HG03025 (cell line): Measurements from ENCODE around the gene RAB11FIP5.
A peak's percentile ranks its signal among the peaks of the same experiment; 100 is the strongest.
"Not testable (repeated sequence)": the region's sequence is repeated elsewhere in the genome, so short reads cannot be mapped to it uniquely, and the experiment has no call there.

Source experiments
- ATAC-seq: cut with Tn5 transposase; IDR thresholded peaks from one replicate; pipeline ENCODE4 v1.9.1; 2021; ENCODE audit warnings: mild to moderate bottlenecking, moderate library complexity; ENCODE audit not compliant: unreplicated experiment, low FRiP score

RAB11FIP5 gene

DNA sequence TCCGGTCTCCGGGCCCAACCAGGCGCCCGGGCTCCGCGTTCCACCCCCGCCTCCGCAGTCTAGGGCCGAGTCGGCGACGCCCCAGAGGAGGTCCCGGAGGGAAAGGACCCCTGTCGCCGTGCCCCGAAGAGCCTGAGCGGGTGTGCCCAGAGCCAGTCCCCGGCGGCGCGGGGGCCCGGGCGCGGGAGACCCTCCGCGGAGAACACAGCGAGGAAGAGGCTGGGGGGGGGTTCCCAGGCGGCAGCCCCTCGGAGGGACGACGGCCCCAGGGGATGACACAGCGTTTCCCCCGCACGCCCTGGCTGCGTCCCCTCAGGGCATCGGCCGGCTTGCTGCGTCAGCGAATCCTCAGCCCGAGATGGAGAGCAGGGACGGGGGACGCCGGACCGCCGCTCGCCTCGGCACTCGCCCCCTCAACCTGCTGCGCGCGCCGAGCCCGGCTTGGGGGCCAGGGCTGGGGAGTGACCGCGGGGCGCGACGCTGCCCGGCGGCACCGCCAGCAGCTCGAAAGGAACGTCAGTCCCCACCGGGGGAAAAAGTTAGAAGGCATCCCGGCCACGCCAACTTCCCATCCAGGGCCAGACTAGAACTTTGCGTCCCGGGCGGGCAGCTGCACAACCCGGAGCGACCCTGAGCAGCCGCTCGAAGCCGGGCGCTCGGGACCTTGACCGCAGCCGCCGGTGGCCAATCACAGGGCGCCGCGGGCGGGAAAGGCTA lies 41.9 kb downstream of the RAB11FIP5 start:
- peak; percentile 20 for ATAC-seq

DNA sequence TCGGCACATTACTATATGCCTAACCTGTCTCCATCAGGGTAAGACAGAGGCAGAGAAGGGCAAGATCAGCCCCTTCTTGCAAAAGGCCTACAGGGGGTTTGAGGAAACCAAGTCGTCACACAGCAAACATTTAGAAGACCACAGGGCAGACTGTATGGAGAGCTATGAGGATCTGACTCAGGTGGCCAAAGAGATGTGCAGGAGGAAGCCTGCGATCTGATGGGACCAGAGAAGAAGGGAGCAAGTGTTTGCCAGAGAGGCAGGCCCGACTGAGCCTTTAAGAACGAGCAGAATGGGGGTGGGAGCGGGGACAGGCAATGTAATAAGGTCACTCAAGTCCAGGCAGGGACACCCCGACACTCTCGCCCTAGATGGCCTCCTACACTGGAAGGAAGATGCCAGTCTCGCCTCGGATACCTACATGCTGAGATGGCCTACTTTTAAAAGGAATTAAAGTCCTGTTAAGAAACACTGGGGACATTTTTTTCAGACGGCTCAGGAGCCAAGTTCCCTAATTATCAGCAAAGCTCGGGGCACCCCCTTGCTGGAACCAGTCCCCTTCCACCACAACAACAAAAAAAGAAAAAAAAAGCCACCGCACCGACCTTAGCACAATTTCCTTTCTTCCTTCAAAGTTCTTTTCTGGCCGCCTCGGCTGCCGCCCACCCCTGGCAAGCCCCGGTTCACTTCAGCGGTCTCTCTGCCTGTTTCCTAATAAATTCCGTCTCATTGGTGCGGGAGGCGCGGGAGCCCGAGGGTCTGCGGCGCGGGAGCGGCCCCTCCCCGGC lies 42.7 kb downstream of the RAB11FIP5 start:
- no peak for ATAC-seq

DNA sequence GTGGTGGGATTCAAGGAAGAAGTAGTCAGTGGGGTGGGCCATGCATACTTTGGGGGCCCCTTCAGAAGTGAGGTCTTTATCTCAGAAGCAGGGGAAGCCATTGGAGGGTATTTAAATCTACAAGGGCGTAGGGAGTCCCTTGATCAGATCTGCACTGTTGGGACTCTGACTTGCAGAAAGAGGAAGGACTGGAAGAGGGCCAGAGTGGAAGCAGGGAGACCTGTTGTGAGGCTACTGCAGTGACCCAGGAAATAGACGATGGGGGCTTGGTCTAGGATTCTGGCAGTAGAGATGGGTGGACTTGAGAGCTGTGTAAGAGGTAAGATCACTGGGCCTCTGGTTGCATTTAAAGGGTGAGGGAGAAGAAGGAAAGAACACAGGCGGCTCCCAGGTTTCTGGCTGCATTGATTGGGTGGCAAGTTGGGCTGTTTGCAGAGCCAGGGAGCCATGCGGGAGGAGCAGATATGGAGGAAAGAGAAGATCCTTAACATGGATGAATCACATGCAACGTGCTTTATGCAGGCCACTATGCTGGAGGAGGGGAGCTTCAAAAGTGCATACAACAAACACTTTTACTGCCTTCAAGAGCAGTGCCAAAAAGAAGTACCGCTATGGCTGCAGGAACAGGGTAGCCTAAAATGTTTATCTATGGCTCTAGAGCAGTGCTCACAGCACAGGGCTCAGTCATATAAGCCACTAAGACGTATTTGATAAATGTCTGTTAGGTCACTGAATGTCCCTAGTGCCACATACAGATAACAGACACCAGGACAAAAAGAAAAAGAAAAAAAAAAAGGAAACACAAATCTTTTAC lies 43.5 kb downstream of the RAB11FIP5 start:
- no peak for ATAC-seq

DNA sequence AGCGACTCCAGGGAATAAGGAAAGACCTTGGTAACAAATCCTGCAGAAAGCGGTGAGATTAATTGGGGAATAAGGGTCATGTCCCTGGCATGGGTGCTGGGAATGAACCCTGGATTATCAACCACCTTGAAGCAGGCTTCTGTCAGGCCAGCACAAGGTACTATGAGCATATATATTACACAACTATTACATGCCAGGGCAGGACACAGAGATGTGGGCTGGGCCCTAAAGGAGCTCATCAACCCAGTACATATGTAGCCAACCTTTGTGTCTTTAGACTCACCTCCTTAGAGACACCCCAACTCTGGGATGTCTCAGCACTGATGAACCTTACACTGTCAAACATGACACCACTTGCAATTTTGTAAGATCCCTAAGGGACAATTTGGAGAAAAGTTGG lies 44.6 kb downstream of the RAB11FIP5 start:
- ATAC-seq, result no peak

DNA sequence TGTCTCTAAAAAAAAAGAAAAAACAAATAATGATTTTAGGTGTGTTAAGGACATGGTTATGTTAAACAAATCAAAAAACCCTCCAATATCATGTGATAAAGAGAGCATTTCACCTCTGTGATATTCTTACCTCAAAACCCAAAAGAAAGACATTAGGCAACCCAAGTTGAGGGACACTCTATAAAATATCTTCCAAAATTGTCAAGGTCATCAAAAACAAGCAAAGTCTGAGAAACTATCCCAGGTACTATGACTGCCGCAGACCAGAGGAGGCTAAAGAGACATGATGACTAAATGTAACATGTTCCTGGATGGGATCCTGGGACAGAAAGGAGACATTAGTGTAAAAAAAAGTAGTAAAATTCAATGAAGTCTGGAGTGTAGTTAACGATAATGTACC lies 45.7 kb downstream of the RAB11FIP5 start:
- no peak for ATAC-seq

DNA sequence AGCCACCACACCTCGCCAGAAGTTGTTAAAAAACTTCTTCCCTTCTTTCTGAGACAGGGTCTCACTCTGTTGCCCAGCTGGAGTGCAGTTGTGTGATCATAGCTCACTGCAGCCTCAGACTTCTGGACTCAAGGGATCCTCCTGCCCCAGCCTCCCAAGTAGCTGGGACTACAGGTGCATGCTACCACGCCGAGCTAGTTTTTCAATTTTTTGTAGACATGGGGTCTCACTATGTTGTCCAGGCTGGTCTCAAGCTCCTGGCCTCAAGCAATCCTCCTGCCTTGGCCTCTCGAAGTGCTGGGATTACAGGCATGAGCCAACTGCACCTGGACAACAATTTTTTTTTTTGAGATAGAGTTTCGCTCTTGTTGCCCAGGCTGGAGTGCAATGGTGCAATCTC lies 47.7 kb downstream of the RAB11FIP5 start:
- ATAC-seq, result not testable (repeated sequence)

DNA sequence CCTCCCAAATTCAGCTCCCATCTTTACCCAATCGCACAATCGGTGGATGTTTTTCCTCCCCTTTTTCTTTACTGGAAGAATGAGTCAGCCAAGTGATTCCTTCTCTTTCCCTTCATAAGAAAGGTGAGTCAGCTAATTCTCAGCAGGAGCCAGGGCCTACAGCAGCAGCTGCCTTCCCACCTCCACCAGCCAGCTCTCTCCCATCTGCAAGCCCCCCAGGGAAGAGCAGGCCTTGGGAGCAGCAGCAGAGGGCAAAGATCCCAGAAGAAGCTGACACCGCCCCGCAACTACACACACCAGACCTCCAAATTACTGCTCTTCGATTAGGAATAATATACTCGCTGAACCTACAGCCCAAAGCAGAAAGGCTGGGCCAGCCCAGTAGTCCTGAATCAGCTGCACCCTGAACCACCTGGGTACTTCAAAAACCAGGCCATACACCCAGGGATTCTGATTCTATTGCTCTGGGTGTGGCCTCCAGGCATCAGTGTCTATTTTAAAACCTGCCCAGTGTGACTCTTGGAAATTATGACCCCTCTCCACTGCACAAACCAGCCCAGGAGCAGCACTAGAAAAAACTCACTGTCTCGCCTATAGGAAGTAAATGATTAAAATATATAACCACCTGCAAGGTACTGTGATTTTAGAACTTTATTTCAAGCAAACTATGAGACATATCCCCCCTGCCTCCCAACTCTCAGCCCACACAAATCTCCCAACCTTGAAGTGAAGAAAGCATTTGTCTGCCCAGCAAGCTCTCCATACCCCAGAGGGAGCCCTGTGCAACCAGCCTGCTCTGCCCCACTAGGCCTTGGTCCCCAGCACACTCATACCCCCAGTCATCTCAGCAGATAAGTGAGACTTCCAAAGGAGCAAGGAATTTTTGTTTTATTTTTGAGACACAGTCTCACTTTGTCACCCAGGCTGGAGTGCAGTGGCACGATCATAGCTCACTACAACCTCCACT lies 48.6 kb downstream of the RAB11FIP5 start:
- no peak for ATAC-seq

DNA sequence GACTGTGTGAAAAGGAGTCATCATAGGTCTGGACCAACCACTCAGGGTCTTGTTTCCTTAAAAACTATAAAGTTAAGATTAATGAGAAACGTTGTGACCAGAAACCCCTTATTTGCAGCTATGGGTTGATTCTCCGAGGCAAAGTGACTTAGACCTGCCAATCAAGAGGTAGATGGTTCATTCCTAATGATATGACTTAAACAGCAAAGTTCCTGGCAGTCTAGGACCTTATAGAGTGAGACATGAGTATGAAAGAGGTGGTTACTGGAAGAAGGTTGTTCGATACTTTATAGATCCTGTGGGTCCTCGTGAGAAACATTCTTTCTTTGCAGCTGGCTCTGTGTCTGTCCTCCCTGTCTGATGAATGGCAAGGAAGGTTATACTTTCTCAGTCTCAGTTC lies 49.3 kb downstream of the RAB11FIP5 start:
- ATAC-seq, result no peak

DNA sequence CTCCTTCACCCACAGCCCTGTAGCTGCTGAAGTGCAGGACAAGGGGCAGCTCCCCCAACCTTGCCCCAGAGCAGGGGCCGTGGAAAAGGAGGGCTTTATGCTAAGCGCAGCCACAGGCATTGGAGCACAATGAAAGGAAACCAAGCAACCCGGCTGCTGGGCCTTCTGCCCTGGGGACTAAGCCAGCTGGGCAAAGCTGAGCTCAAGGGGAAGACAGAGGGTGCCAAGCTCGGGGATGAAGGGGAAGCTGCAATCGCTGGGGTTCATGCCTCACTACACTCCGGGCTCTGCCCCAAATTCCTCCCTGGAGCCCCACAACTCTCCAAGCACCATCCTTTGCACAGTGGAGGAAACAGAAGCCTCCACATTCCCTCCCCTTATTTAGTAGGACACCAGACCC lies 53.6 kb downstream of the RAB11FIP5 start:
- no peak for ATAC-seq

DNA sequence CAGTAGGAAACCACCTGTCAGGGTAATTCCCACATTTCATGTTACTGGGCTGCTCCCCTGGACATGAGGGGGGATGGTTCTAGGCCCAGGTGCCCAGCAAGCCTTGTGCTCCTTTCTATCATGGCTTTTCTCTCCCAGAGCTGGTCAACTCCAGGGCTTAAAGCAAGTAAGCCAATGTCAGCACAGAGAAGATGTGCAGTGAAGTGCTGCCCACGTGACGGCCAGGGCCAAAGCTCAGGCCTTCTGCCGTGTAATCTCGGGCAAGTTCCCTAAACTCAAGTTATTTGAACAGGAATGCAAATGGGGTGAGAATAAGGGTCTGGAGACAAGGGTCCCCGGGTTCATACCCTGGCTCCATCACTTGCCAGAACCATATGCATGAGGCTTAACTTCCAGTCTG lies 57.8 kb downstream of the RAB11FIP5 start:
- ATAC-seq, result no peak

DNA sequence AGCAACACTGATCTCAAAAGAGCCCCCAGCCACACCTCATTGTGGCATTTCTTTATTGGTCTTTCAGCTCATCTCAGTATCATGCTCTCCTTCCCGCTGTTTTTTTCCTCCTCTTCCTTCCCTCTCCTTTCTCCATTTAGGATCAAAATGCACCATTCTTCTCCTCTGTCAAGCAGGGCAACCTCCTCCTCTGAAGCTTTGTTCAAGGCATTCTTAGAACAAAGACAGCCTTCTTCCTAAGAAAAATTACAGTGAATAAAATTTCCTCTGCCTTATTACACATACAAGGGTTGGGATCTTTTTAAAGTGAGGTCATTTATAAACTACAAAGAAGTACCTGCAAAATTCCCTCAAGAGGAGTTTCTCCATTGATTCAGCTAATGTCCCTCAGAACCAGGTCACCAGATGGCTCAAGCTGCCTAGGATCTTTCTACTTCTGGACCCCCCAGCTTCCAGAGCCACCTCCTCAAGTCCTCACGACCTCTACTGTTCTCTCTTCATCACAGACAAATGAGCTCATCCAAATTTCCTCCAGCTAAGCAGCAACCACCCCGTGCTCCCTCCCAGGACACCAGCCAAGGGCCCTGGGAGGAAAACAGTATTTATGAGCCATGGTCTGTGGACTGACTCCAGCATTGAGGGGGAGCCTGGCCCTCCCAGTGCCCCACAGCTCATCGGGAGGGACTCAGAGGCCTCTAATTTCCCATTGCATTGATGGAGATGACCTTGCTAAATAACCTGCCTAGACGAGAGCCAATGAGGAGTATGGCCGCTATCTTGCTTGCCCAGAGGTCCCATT lies 59.2 kb downstream of the RAB11FIP5 start:
- no peak for ATAC-seq

DNA sequence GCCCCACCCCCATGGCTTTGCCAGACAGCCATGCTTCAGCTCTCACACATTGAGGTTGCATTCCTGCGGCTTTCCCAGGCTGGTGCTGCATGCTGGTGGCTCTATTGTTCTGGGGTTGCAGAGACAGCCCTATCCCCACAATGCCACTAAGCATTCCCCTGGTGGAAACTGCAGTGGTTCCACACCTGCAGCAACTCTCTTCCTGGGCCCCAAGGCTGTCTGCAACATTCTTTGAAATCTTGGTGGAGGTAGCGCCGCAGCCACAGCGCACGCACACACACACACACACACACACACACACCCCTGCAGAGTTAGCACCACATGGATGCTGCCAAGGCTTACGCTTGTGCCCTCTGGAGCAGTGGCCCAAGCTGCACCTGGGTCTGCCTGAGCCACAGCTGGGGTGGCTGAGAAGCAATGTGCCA lies 62.6 kb downstream of the RAB11FIP5 start:
- ATAC-seq, result no peak

DNA sequence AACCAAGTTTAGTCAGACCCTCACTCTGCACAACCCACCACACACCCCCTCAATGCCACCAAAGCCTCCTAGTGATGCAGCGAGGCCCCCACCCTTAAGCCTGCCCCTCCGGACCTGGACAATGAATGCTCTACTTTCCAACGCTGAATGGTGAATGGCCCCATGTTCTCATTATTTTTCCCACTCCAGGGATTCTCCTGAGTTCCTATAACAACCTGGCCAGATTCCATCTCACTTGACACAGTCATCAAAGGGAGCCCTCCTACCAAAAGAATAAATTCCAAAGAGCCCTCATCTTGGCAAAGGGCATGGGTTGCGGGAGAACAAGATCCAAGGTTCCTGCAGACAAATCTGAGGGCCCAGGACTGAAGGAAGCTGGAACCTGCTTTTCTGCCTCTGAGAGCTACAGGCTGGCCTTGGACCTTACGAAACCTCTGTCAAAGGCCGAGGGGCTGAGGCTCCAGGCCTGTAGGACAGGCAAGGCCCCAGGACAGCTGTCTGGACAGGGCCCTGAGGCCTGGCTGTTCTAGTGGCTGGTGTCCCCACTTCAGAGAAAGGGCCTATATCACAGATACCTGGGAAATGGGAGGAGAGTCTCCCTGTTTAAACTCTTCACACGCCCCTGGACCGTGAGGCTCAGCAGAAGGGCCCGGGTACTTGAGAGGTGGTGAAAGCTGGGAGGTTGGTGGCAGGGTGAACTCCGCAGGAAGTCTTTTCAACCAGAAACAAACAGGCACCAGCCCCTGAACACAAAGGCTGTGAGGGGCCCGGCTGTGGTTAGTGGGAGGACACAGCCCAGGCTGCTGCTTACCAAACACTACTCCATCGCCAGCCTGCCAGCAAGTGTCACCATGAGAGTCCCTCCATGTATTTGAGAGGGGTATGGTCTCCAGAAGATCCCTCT lies 68.6 kb downstream of the RAB11FIP5 start:
- ATAC-seq, result no peak

DNA sequence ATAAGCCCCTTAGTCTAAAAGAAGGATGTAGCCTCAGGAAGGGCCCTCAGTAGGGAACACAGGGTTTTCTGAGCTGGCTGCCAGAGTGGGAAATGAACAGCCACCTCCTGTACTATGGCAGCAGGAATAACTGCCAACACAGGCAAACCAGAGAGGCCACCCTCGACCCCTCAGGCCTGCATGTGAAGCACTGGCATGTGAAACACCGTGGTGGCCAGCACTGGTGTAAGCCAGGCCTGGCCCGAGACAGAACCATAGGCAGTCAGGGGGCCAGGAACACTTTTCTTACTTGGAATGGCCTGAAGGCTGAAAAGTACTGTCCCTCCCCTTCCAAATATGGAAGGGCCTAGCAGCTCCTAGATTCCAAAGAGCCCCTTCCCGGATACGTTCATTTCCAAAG lies 69.5 kb downstream of the RAB11FIP5 start:
- ATAC-seq, result no peak

DNA sequence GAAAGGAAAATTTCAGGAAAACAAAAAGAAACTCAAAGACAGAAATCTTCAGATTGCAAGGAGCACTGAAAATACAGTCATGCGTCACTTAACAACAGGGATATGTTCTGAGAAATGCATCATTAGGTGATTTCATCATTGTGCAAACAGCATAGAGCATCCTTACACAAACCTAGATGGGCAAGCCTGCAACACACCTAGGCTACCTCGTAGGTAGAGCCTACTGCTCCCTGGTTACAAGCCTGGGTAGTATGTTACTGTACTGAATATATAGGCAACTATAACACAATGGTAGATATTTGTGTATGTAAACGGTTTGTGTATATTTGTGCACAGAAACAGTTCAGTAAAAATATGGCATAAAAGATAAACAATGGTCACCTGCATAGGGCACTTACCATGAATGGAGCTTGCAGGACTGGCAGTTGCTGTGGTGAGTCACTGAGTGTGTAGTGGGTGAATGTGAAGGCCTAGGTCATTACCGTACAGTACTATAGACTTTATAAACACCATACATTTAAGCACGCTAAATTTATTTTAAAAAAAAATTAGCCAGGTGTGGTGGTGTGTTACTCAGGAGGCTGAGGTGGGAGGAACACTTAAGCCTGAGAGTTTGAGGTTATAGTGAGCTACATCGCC lies 74.7 kb downstream of the RAB11FIP5 start:
- ATAC-seq, result no peak

DNA sequence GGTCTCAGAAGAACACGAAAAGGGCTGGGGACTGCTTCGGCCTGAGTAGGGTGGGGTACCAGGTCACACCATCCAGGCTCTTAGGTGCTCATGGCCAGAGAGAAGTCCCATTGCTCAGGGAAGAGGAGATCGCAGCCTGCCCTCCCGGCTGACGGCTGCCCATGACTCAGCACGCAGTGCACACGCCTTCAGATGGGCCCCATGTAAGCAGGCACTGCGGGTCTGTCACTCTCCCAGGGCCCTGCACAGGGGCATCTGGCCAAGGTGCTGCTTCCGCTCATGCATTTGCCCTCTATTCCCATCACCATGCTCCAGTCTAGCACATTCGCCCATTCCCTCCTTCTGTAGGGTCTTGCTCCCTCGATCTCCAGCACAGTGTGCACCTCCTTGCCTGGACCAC lies 76.0 kb downstream of the RAB11FIP5 start:
- ATAC-seq, result no peak

DNA sequence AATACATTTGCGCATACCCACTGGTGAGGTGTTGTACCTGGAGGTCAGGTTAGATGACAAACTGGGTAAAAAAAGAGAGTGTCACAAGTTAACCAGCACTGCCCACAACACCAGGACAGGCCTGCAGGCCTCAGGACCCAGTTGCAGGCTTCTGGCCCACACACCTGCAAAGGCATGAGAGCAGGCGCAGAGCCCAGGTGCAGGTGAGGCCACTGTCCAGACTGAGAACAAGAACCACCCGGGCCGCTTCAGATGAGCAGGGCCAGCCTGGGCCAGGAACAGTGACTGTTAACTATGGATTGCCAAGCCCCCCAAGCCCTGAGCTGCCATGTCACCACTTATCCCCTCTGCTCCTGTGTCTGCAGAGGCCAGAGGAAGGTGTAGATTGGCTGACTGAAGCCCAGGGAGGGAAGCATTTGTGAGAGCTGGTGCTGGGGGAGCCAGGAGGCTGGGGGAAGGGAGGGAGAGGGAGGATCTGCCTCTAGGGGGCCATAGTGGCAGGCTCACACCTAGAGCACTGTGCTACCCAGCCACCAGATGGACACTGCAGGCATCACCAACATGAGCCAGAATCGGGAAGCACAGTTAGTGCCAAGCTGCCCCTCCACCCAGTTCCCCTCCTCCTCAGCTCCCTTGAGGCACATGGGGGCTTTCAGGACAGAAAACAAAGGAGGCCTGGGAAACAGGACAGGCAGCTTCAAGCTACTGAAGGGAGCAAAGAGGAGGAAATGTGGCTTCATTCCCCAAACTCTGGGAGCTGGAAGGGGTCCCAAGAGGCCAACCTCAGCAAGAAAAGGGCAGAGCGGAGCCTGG lies 76.6 kb downstream of the RAB11FIP5 start:
- no peak for ATAC-seq
